Endodermal cell (in vitro differentiated cells): ENCODE results near the gene ERBB4. TPM values are rescaled to one million over a fixed set of nuclear protein-coding genes. Genes with fewer than 3 reads are reported as not detected.

Experiments used
- DNase-seq: peaks from one replicate; pipeline ENCODE4 v3.0.0-alpha.2; 2017
- H3K27ac ChIP-seq: 2 replicates; pipeline ENCODE4 v1.5.1; 2013; ENCODE audit warnings: mild to moderate bottlenecking, low read depth, low read length, moderate library complexity
- H3K27me3 ChIP-seq: 2 replicates; pipeline ENCODE4 v1.6.1; 2013; ENCODE audit warnings: mild to moderate bottlenecking, low read length, moderate library complexity; ENCODE audit not compliant: insufficient read depth, control insufficient read depth, poor library complexity, severe bottlenecking
- H3K36me3 ChIP-seq: 2 replicates; pipeline ENCODE4 v1.7.0; 2013; ENCODE audit warnings: mild to moderate bottlenecking, low read length, moderate library complexity; ENCODE audit not compliant: control insufficient read depth, insufficient read depth
- H3K4me1 ChIP-seq: one replicate; pipeline ENCODE4 v1.7.0; 2013; ENCODE audit warnings: low read length; ENCODE audit not compliant: control insufficient read depth, insufficient read depth
- H3K4me3 ChIP-seq: 2 replicates; pipeline ENCODE4 v1.5.1; 2013; ENCODE audit warnings: mild to moderate bottlenecking, low read length, moderate library complexity
- H3K9ac ChIP-seq: 2 replicates; pipeline ENCODE4 v1.6.1; 2013; ENCODE audit warnings: mild to moderate bottlenecking, low read length, moderate library complexity; ENCODE audit not compliant: poor library complexity, severe bottlenecking; ENCODE audit errors: extremely low read depth
- H3K9me3 ChIP-seq: 2 replicates; pipeline ENCODE4 v1.6.1; 2013; ENCODE audit warnings: mild to moderate bottlenecking, low read length, moderate library complexity; ENCODE audit not compliant: control insufficient read depth
- H3K27ac Mint-ChIP-seq: 2 replicates; pipeline ENCODE4 v1.8.0; 2020; ENCODE audit warnings: mixed read lengths
- H3K27me3 Mint-ChIP-seq: 2 replicates; pipeline ENCODE4 v1.8.0; 2021; ENCODE audit warnings: mild to moderate bottlenecking, mixed read lengths; ENCODE audit not compliant: insufficient read depth
- H3K36me3 Mint-ChIP-seq: 2 replicates; pipeline ENCODE4 v1.8.0; 2020; ENCODE audit warnings: low read depth, mixed read lengths
- H3K4me1 Mint-ChIP-seq: 2 replicates; pipeline ENCODE4 v1.8.0; 2020; ENCODE audit warnings: mixed read lengths
- H3K4me3 Mint-ChIP-seq: 2 replicates; pipeline ENCODE4 v1.8.0; 2020; ENCODE audit warnings: mild to moderate bottlenecking, moderate library complexity, mixed read lengths
- H3K9me3 Mint-ChIP-seq: 2 replicates; pipeline ENCODE4 v1.8.0; 2020; ENCODE audit warnings: mild to moderate bottlenecking, mixed read lengths
- CTCF ChIP-seq: fragments of 200-600 bp; sonication (generic); conservative IDR thresholded peaks from 2 replicates; pipeline ENCODE4 v1.5.0; 2021; ENCODE audit warnings: antibody characterized with exemption, mild to moderate bottlenecking
- WGBS, 2 experiments: methylation state at CpG; one replicate each; pipeline versions ENCODE4 v1.1.5 to v1.1.7; 2013; ENCODE audit warnings: missing lambda C conversion rate in 2 of 2, mixed read lengths in 1 of 2; ENCODE audit not compliant: insufficient coverage in 1 of 2, insufficient read length in 1 of 2; 5-methylcytosine and 5-hydroxymethylcytosine counted together
- total RNA-seq, 2 donors: library from RNA; stranded (reverse); fragmentation: NEBNext Ultra II Directional in 1 of 2; extraction: Animal tissue kit (Norgen Biotek cat#: 25700) in 1 of 2; gene quantifications; 2 replicates in 1 of 2; 3 replicates in 1 of 2; pipeline ENCODE4 v1.2.1, GENCODE V29; 2021

The ERBB4 gene
- total RNA-seq, 2 donors from 2014 or later = 154 to 158 TPM

DNA sequence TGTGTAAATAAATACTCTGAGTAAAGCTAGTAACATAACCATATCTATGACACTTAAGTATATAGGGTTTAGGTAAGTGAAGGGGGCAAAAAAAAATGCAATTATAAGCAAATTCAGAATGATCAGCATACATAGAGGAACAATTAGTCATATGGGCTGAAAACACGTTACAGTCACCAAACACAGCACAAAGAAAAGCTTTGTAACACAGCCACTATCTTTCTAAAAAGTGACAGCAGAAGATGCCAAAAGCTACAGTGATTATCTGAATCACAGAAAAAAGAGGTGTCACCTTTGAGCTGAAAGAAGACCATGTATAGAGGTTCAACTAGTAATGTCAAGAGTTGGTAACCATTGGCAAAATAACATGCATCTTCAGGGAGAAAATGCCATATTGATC, 115.5 kb downstream of the ERBB4 start:
- no peaks in the 10 kb centered on the region for H3K4me1 ChIP-seq

DNA sequence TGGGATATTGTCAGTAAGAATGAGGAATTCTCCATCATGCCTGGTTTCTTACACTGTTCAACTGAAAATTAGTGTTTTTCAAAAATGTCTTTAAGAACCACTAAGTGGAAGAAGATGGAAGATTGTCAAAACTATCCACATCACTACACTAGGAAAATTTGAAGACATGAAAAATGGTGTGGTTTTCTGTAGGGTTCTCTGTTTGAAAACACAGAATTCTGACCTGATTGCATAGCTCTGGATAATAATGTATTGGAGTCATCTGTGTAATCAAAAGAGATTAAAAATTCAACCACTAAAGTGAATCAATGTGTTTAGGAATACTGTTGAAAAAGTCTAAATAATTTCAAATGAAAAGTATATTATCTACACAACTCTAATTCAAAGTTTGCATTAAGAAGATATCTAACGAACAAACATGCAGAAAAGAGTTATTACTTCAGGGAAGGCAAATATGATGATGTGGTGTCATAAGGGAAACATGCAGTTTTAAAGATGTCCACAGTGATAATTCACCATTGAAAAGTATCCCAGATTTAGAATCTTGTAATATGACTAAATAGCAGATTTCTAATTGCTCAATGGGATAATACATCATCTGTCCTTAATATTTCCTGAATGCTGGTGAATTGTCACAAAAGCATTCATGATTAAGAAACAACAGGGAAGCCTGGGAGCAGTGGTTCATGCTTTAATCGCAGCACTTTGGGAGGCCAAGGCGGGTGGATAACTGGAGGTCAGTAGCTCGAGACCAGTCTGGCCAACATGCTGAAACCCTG, 116.9 kb downstream of the ERBB4 start:
- TF ChIP-seq CTCF = no peak
- Mint-ChIP-seq H3K9me3 (peaks cover 5% of the 10 kb centered on the region), H3K4me1 (peaks cover 4% of the 10 kb centered on the region), H3K27ac (no peak overlapping the region), H3K36me3 (no peaks in the 10 kb centered on the region), H3K4me3 (no peak overlapping the region), H3K27me3 (peaks cover 18% of the 10 kb centered on the region)
- H3K27ac ChIP-seq = no peak overlapping the region
- WGBS, 2 experiments = 90 to 93% methylated on average over 2 to 4 of the region's 4 CpGs
- peaks cover 68% of the 10 kb centered on the region for H3K27me3 ChIP-seq
- no peak overlapping the region for H3K9ac ChIP-seq
- H3K9me3 ChIP-seq = peaks cover 9% of the 10 kb centered on the region
- H3K36me3 ChIP-seq = no peaks in the 10 kb centered on the region
- H3K4me1 ChIP-seq = peaks cover under 1% of the 10 kb centered on the region
- no peak for DNase-seq
- H3K4me3 ChIP-seq = no peak overlapping the region

More for the DNA sequence above, 115.5 kb downstream of the ERBB4 start:
- no peak for DNase-seq
- Histone ChIP-seq H3K27me3 (peaks cover 65% of the 10 kb centered on the region), H3K9ac (no peak overlapping the region), H3K4me3 (no peak overlapping the region), H3K36me3 (no peaks in the 10 kb centered on the region), H3K9me3 (peaks cover 9% of the 10 kb centered on the region), H3K27ac (no peak overlapping the region)
- no peak overlapping the region for H3K4me3 Mint-ChIP-seq
- H3K36me3 Mint-ChIP-seq = no peaks in the 10 kb centered on the region
- peaks cover 10% of the 10 kb centered on the region for H3K4me1 Mint-ChIP-seq
- WGBS, 2 experiments = 80 to 85% methylated on average over 1 of the region's 1 CpG
- H3K9me3 Mint-ChIP-seq = peaks cover 5% of the 10 kb centered on the region
- H3K27me3 Mint-ChIP-seq = peaks cover 15% of the 10 kb centered on the region
- TF ChIP-seq CTCF = no peak
- H3K27ac Mint-ChIP-seq = no peak overlapping the region

DNA sequence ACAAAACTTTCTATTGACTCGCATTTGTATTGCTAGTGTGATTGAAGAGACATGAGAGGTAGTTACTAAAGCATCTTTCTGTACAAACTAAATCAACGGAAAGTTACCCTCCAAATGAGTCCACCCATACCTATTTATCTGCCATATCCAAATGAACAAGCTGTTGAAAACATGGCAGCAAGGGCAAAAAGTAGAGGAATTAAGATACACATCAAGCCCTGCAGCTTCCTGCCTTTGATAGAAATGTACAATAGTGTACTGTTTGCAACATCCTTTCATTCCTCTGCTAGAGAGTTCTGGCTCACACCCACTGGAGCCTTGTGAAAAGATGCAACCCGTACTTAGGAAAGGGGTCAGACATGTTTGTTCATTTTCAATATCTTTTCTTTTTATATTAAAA, 122.5 kb downstream of the ERBB4 start:
- WGBS, 2 experiments = 96% methylated on average over 2 of the region's 3 CpGs; no CpG with 5 or more reads in 1 of the 2 experiments
- no peak overlapping the region for H3K27ac Mint-ChIP-seq

More for the DNA sequence above, 122.5 kb downstream of the ERBB4 start:
- H3K4me3 Mint-ChIP-seq = no peak overlapping the region
- Histone ChIP-seq H3K27me3 (peaks cover 61% of the 10 kb centered on the region), H3K9ac (no peak overlapping the region), H3K9me3 (no peaks in the 10 kb centered on the region), H3K36me3 (no peaks in the 10 kb centered on the region), H3K4me3 (no peak overlapping the region), H3K27ac (no peak overlapping the region), H3K4me1 (peaks cover 3% of the 10 kb centered on the region)
- no peak for TF ChIP-seq CTCF
- no peaks in the 10 kb centered on the region for H3K9me3 Mint-ChIP-seq
- H3K36me3 Mint-ChIP-seq = no peaks in the 10 kb centered on the region
- peaks cover 6% of the 10 kb centered on the region for H3K4me1 Mint-ChIP-seq
- H3K27me3 Mint-ChIP-seq = peaks cover 24% of the 10 kb centered on the region
- DNase-seq = no peak
